ENCODE data around the gene PRTFDC1.

Gene PRTFDC1

DNA sequence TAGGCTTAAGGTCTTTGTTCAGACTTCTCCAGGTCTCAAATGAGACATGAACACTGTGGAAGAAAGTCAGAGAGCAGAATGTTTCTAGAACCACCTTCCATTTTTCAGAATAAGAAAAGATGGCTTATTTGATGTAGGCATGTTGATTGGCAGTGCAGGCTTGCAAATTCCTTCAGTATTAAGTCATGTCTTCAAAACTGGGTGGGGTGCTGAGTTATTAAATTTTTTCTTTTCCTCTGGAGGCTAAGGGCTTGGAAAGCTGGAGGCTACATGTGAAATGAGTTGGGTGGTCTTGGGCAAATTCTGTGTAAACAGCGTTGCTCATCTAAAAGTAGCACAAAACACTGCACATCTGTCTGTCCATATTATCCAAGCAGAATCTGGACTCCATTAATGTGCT, 62.8 kb downstream of the PRTFDC1 start:
- H3K4me3 ChIP-seq (ENCODE audit: low read depth, low read length): no peak overlapping the region
- TF ChIP-seq, protein P1, sequence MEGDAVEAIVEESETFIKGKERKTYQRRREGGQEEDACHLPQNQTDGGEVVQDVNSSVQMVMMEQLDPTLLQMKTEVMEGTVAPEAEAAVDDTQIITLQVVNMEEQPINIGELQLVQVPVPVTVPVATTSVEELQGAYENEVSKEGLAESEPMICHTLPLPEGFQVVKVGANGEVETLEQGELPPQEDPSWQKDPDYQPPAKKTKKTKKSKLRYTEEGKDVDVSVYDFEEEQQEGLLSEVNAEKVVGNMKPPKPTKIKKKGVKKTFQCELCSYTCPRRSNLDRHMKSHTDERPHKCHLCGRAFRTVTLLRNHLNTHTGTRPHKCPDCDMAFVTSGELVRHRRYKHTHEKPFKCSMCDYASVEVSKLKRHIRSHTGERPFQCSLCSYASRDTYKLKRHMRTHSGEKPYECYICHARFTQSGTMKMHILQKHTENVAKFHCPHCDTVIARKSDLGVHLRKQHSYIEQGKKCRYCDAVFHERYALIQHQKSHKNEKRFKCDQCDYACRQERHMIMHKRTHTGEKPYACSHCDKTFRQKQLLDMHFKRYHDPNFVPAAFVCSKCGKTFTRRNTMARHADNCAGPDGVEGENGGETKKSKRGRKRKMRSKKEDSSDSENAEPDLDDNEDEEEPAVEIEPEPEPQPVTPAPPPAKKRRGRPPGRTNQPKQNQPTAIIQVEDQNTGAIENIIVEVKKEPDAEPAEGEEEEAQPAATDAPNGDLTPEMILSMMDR (IDR thresholded peaks at IDR 0.05; ENCODE audit: insufficient read depth, low read depth, low read length, missing control alignments): no peak
- no peak for DNase-seq (ENCODE audit: low read depth)

DNA sequence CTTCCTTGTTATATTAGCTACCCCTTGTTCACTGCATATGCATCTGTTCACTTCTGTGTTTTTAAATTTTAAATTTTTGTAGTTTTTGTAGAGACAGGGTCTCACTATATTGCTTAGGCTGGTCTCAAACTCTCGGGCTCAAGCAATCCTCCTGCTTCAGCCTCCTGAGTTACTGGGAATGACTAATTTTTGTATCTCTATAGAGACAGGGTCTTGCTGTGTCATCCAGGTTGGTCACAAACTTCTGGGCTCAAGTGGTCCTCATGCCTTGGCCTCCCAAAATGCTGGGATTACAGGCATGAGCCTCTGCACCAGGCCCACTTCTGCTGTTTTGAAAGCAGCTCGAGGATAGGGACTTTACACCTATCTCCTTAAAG, 64.6 kb downstream of the PRTFDC1 start:
- no peak overlapping the region for H3K4me3 ChIP-seq (ENCODE audit: low read depth, low read length)
- TF ChIP-seq, protein P1 (IDR thresholded peaks at IDR 0.05; ENCODE audit: insufficient read depth, low read depth, low read length, missing control alignments): no peak
- DNase-seq (ENCODE audit: low read depth): no peak

DNA sequence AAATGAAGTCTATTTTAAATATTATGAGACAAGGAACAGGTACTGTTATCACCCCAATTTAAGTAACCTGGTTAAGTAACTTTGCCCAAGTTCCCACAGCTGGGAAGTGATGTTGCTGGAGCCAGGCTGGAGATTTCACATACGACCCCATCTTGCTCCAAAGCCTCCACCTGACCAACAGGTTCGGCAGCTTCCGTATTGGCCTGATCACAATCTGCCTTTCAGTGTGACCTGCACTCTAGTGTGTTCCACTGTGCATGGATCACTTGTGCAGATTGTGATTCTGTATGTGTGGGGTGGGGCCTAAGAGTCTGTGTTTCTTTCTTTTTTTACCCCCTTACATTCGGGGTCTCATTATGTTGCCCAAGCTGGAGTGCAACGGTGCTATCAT, 66.1 kb downstream of the PRTFDC1 start:
- DNase-seq (ENCODE audit: low read depth): no peak
- no peak overlapping the region for H3K4me3 ChIP-seq (ENCODE audit: low read depth, low read length)
- TF ChIP-seq, protein P1 (IDR thresholded peaks at IDR 0.05; ENCODE audit: insufficient read depth, low read depth, low read length, missing control alignments): no peak

DNA sequence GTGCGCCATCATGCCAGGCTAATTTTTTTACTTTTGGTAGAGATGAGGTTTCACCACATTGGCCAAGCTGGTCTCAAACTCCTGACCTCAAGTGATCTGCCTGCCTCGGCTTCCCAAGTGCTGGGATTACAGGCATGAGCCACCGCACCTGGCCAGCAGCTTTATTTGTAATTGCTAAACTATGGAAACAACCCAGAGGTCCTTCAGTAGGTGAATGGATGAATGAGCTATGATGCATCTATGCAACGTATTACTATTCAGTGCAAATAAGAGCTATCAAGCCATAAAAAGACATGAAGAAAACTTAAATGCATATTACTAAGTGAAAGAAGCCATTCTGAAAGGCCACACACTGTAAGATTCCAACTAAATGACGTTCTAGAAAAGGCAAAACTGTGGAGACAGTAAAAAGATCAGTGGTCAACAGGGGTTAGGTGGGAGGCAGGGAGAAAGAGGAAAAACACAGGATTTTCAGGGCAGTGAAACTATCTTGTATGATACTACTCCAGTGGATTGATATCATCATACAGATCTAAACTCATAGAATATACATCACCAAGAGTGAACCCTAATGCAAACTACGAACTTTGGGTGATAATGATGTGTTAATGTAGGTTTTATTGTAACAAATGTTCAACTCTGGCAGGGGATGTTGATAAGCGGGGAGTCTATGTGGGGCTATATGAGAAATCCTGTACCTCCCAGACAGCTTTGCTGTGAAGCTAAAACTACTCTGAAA, 66.7 kb downstream of the PRTFDC1 start:
- TF ChIP-seq, protein P1 (IDR thresholded peaks at IDR 0.05; ENCODE audit: insufficient read depth, low read depth, low read length, missing control alignments): no peak
- no peak overlapping the region for H3K4me3 ChIP-seq (ENCODE audit: low read depth, low read length)
- no peak for DNase-seq (ENCODE audit: low read depth)

DNA sequence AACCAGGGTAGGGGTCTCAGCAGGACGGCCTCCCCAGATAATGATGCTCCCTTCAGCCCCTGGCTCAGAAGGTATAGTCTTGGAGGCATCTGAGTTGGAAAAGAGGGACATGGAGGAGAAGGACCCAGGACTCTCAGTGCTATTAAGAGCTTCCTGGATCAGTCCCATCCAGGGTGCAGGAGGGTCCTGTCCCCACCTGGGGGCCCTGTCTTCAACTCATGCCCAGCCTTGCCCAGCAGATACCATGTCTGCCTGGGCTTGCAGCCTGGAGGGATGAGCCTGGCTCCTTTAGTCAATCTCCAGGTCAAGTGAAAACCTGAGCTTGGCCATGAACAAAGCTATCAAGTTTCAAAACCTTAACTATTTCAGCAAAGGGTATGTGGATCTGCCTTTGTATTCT, 67.6 kb downstream of the PRTFDC1 start:
- DNase-seq (ENCODE audit: low read depth): no peak
- TF ChIP-seq, protein P1 (IDR thresholded peaks at IDR 0.05; ENCODE audit: insufficient read depth, low read depth, low read length, missing control alignments): no peak
- H3K4me3 ChIP-seq (ENCODE audit: low read depth, low read length): no peak overlapping the region

DNA sequence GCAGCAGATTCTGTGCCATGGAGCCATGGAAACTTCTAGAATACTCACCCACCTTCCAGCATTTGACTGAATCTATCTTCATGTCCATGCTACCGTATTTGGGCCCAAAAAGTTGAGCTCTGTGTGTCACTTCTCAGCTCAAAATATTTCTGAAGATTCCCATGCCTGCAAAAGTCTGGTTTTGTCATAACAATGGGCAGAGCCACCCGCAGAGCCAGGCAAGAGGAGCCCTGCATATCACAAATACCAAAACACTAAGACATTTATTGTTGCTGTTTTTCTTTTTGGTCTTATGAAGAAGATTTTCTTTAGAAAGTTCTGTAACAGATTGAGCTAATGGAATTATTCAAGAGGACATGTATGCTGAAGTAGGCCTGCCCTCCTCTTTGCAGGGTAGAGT, 68.1 kb downstream of the PRTFDC1 start:
- no peak for DNase-seq (ENCODE audit: low read depth)
- no peak overlapping the region for H3K4me3 ChIP-seq (ENCODE audit: low read depth, low read length)
- TF ChIP-seq, protein P1 (IDR thresholded peaks at IDR 0.05; ENCODE audit: insufficient read depth, low read depth, low read length, missing control alignments): no peak

DNA sequence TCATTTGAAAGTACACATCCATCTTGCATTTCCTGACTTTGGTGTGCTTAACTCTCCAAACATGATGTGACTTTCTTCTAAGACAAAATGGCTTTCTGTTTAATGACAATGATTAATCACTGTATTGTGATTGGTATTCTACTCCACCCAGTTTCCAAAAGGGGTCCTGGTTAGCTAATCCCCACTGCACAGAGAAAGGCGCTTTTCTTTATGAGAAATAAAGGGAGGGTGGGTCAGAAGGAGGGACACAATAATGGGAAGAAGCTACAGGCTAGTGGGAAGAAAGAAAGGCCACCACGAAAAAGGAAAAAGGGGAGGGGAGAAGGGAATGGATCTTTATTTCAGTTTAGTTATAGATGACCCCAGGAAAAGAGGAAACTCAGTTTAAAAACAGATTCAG, 69.2 kb downstream of the PRTFDC1 start:
- H3K4me3 ChIP-seq (ENCODE audit: low read depth, low read length): no peak overlapping the region
- TF ChIP-seq, protein P1 (IDR thresholded peaks at IDR 0.05; ENCODE audit: insufficient read depth, low read depth, low read length, missing control alignments): no peak
- DNase-seq (ENCODE audit: low read depth): no peak

Data from GM12865 (cell line).